Prostate gland (tissue), 2 donors: ENCODE data around the gene LIMK1. TPM values are rescaled to one million over a fixed set of nuclear protein-coding genes. Genes with fewer than 3 reads are reported as not detected.

Experiments
- DNase-seq: peaks from one replicate; pipeline ENCODE4 v3.0.0-alpha.2; 2019; ENCODE audit warnings: low spot score
- H3K27ac ChIP-seq, 2 donors: fragments of 200-600 bp; sonication (generic); 2 replicates each; pipeline ENCODE4 v1.5.1; 2017 to 2019
- H3K27me3 ChIP-seq: fragments of 200-600 bp; sonication (generic); replicated peaks from 2 replicates; pipeline ENCODE4 v1.5.1; 2019; ENCODE audit not compliant: insufficient read depth
- H3K36me3 ChIP-seq, 2 donors: fragments of 200-600 bp; sonication (generic); 1 replicate in 1 of 2; 2 replicates in 1 of 2; pipeline versions ENCODE4 v1.5.1 to v1.8.1; 2017 to 2019
- H3K4me1 ChIP-seq: fragments of 200-600 bp; sonication (generic); replicated peaks from 2 replicates; pipeline ENCODE4 v1.5.1; 2019
- H3K4me3 ChIP-seq, 2 donors: fragments of 200-600 bp; sonication (generic); 2 replicates each; pipeline ENCODE4 v1.5.1; 2017 to 2019
- H3K9me3 ChIP-seq: fragments of 200-600 bp; sonication (generic); 2 replicates; pipeline ENCODE4 v1.5.1; 2017
- POLR2A ChIP-seq: fragments of 450-650 bp; IDR thresholded peaks from one replicate; pipeline ENCODE4 v1.6.1; 2016; ENCODE audit warnings: antibody characterized with exemption, mild to moderate bottlenecking
- POLR2AphosphoS5 ChIP-seq: sonication (generic); formaldehyde crosslinking; IDR thresholded peaks from one replicate; pipeline ENCODE4 v1.6.1; 2017; ENCODE audit warnings: antibody characterized with exemption
- WGBS: methylation state at CpG from one replicate; pipeline ENCODE4 v1.1.5; 2018; 5-methylcytosine and 5-hydroxymethylcytosine counted together
- intact Hi-C: fragments of 100-400 bp; cut with DNase I; formaldehyde crosslinking; loops from one replicate; pipeline ENCODE4 v1.14.2; 2022
- total RNA-seq, 2 donors: library from RNA; depleted of rRNA; stranded (reverse); fragments of >200 nt; gene quantifications; one replicate each; pipeline ENCODE4 v1.1.0, GENCODE V29; 2016
- TF ChIP-seq, protein P1 (sequence below), 4 experiments: fragments of 200-600 bp in 2 of 4; fragments of 450-650 bp in 2 of 4; sonication (generic) in 2 of 4; IDR thresholded peaks; 1 replicate in 3 of 4; 2 replicates in 1 of 4; pipeline ENCODE4 v1.5.1; 2016 to 2019; ENCODE audit warnings: antibody characterized with exemption in 4 of 4, mild to moderate bottlenecking in 2 of 4, moderate library complexity in 2 of 4

The LIMK1 gene
- total RNA-seq, 2 donors from 2014 or later: 12.8 to 41.2 TPM

DNA sequence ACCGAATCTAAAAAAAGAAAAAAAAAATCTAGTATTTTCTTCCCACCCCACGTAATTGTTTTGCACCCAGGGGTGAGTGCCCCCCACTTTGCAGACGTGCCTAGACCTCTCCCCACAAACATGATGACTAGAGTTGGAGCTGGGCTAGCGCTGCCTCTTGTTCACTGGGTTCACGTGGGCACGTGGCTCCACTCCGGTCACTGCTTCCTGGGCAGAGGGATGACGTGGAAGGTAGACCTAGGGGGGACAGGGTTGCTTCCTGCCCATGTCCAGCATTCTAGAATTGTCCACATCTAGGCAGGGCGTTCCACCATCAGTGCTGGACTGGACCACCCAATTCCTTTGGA, 861 bp upstream of the LIMK1 start:
- Histone ChIP-seq H3K27ac (no peak overlapping the region), H3K4me1 (peaks cover 3% of the 10 kb centered on the region), H3K27me3 (no peaks in the 10 kb centered on the region), H3K4me3 (no peak overlapping the region), H3K9me3 (no peaks in the 10 kb centered on the region), H3K36me3 (no peaks in the 10 kb centered on the region)
- WGBS: 86% methylated on average over 9 of the region's 9 CpGs
- intact Hi-C loops: no loop called here
- DNase-seq: no peak
- no peak for TF ChIP-seq POLR2AphosphoS5
- TF ChIP-seq, protein P1, sequence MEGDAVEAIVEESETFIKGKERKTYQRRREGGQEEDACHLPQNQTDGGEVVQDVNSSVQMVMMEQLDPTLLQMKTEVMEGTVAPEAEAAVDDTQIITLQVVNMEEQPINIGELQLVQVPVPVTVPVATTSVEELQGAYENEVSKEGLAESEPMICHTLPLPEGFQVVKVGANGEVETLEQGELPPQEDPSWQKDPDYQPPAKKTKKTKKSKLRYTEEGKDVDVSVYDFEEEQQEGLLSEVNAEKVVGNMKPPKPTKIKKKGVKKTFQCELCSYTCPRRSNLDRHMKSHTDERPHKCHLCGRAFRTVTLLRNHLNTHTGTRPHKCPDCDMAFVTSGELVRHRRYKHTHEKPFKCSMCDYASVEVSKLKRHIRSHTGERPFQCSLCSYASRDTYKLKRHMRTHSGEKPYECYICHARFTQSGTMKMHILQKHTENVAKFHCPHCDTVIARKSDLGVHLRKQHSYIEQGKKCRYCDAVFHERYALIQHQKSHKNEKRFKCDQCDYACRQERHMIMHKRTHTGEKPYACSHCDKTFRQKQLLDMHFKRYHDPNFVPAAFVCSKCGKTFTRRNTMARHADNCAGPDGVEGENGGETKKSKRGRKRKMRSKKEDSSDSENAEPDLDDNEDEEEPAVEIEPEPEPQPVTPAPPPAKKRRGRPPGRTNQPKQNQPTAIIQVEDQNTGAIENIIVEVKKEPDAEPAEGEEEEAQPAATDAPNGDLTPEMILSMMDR (IDR thresholded peaks at IDR 0.05): no peak
- no peak for TF ChIP-seq POLR2A

DNA sequence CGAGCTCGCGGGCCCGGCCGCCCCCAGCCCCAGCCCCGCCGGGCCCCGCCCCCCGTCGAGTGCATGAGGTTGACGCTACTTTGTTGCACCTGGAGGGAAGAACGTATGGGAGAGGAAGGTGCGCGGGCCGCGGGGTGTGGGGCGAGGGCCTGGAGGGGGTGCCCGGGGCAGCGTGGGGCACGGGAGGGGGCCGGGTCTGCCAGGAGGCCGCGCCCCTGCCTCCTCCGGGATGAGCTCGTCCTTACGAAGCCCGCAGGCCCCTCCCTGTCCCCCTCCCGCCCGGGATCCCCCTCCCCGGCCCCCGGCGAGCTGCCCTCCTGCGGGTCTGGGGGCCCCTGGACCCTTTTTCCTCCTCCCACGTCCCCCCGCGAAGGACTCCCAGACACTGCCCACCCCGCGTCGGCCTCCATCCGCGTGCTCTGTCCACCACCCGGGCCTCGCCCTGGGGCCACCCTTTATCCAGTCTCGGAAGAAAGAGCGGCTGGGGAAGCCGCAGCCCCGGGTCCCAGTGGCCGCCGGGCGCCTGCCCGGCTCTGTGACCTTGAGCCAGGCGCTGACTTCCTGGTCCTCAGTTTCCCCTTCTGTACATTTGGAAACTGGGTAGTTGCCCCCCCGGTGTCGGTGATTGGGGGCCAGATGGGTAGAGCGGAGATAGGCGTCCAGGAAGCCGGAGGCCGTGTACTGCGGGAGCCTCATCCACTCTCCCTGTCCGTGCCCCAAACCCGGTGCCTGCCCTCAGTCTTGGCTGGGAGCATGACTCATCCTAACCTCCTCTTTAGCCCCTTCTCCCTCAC, 521 bp downstream of the LIMK1 start:
- Histone ChIP-seq H3K9me3 (no peaks in the 10 kb centered on the region), H3K27me3 (no peaks in the 10 kb centered on the region), H3K36me3 (no peaks in the 10 kb centered on the region), H3K4me3 (peak overlapping the region; percentile 66 to 70), H3K4me1 (peaks cover 3% of the 10 kb centered on the region), H3K27ac (peak overlapping the region; percentile 55 to 67)
- TF ChIP-seq, protein P1 (IDR thresholded peaks at IDR 0.05): no peak
- TF ChIP-seq POLR2AphosphoS5 (no peak), POLR2A (no peak)
- intact Hi-C loops: no loop called here
- no peak for DNase-seq
- under 1% methylated on average over 35 of the region's 61 CpGs for WGBS

DNA sequence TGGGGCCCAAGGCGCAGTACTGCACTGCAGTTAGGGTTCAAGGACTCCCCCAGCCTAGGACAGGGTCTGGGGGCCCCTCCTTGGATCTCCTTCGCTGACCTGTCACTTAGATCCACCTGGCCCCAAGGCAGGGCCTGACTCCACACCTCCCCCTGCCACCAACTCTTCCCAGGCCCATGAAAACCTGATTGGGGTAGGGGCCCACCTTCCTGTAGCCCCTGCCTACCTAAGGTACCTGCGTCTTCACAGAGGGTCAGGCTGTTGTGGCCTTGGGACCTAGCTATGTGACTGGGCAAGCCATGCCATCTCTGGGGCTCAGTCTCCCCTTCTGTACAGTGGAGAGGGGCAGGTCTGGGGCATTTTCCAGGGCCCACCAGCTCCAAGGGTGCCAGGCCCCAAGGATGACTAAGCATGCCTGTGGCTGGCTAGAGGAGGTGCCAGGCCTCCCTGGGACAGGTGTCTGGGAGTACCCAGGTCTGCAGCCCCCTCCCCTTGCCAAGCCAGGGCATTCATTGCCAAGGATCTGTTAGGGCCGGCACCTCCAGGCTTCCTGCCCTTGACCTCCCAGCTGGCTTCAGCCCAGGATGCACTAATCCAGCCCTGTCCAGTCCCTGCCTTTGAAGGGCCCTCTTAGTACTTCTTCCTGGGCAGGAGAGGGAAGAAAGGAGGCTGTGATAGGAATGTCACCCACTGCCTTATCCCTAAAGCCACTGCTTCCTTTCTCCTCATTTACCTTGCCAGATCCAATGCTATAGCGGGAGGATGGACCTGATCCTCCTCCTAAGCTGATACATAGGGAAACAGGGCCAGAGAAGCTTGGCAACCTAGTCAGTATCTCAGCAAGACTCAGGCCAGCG, 1.3 kb downstream of the LIMK1 start:
- intact Hi-C loops: no loop called here
- H3K27me3 ChIP-seq: no peaks in the 10 kb centered on the region
- H3K4me1 ChIP-seq: peaks cover 3% of the 10 kb centered on the region
- 64% methylated on average over 6 of the region's 6 CpGs for WGBS
- H3K36me3 ChIP-seq: no peaks in the 10 kb centered on the region
- DNase-seq: no peak
- H3K27ac ChIP-seq: peak overlapping the region in 1 of 2 donors; percentile 67
- no peak for TF ChIP-seq POLR2A
- TF ChIP-seq POLR2AphosphoS5: no peak
- TF ChIP-seq, protein P1 (IDR thresholded peaks at IDR 0.05): no peak
- no peaks in the 10 kb centered on the region for H3K9me3 ChIP-seq
- peak overlapping the region; percentile 66 to 70 for H3K4me3 ChIP-seq

DNA sequence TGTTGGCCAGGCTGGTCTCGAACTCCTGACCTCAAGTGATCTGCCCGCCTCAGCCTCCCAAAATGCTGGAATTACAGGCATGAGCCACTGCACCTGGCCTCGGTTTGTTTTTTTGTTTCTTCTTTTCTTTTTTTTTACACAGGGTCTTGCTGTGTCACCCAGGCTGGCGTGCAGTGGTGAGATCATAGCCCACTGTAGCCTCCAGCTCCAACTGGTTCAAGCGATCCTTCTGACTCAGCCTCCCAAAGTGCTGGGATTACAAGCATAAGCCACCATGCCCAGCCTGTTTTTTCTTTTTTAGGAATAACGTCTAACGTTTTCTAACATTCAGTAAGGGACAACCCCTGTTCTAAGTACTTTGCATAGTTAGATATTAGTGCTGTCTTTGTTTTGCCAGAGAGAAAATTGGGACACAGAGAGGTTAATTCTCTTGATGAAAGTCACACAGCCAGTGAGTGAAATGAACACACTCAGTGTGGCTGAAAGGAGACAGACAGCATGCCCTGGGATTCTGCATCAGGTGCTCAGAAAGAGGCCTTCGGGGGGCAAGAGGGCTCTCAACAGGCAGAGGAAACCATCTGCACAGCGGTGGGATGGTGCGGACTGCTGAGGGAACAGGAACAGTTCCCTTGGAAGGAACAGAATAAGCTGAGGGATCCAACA, 4.3 kb downstream of the LIMK1 start:
- no peak overlapping the region for H3K27ac ChIP-seq
- H3K27me3 ChIP-seq: no peaks in the 10 kb centered on the region
- no peaks in the 10 kb centered on the region for H3K9me3 ChIP-seq
- intact Hi-C loops: no loop called here
- H3K4me1 ChIP-seq: peaks cover 3% of the 10 kb centered on the region
- 95% methylated on average over 10 of the region's 10 CpGs for WGBS
- no peak for DNase-seq
- no peaks in the 10 kb centered on the region for H3K36me3 ChIP-seq
- H3K4me3 ChIP-seq: no peak overlapping the region
- TF ChIP-seq POLR2A (no peak), POLR2AphosphoS5 (no peak)
- TF ChIP-seq, protein P1 (IDR thresholded peaks at IDR 0.05): no peak
